Measurements from ENCODE around the gene SLC24A4. TPM values are rescaled to one million over a fixed set of nuclear protein-coding genes. Genes with fewer than 3 reads are reported as not detected.

Gene SLC24A4
- total RNA-seq, 1 donor: not detected

DNA sequence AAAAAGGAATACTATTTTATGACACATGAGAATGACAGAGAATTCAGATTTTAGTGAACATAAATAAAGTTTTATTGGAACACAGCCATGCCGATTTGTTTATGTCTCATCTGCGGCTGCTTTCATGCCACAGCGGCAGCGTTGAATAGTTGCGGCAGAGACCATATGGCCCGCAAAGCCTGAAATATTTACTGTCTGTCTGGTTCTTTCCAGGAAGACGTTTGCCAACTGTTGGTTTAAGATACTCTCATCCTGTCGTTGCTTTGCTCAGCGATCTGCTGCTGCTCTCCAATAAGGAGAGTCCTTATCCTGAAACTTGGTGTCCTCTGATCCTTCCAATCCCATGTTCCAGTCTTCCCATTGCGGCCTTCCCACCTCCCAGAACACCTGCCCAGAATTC lies 89.9 kb downstream of the SLC24A4 start:
- DNase-seq (ENCODE audit: low read depth): no peak
- TF ChIP-seq, protein P1, sequence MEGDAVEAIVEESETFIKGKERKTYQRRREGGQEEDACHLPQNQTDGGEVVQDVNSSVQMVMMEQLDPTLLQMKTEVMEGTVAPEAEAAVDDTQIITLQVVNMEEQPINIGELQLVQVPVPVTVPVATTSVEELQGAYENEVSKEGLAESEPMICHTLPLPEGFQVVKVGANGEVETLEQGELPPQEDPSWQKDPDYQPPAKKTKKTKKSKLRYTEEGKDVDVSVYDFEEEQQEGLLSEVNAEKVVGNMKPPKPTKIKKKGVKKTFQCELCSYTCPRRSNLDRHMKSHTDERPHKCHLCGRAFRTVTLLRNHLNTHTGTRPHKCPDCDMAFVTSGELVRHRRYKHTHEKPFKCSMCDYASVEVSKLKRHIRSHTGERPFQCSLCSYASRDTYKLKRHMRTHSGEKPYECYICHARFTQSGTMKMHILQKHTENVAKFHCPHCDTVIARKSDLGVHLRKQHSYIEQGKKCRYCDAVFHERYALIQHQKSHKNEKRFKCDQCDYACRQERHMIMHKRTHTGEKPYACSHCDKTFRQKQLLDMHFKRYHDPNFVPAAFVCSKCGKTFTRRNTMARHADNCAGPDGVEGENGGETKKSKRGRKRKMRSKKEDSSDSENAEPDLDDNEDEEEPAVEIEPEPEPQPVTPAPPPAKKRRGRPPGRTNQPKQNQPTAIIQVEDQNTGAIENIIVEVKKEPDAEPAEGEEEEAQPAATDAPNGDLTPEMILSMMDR (IDR thresholded peaks at IDR 0.05; ENCODE audit: insufficient read depth, low read length): no peak
- H3K4me3 ChIP-seq (ENCODE audit: low read depth, low read length): no peak overlapping the region

DNA sequence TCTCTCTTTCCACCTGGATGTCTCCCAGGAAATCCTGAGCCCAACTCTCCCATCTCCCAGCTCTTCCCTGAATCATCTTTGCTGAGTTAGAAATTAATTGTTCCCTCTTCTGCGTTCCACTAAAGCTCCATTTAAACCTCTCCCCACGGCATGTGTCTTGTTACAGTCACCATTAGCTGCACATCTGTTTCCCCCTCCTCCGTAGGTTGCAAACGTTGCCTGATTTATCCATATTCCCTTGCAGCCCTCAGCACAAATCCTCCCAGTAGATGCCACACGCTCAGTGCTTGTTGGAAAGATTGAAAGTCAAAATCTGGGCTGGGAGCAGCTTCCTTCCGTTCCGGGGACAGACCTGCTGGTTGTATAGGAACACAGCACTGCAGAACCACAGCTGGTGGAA lies 90.4 kb downstream of the SLC24A4 start:
- TF ChIP-seq, protein P1 (IDR thresholded peaks at IDR 0.05; ENCODE audit: insufficient read depth, low read length): no peak
- no peak for DNase-seq (ENCODE audit: low read depth)
- no peak overlapping the region for H3K4me3 ChIP-seq (ENCODE audit: low read depth, low read length)

DNA sequence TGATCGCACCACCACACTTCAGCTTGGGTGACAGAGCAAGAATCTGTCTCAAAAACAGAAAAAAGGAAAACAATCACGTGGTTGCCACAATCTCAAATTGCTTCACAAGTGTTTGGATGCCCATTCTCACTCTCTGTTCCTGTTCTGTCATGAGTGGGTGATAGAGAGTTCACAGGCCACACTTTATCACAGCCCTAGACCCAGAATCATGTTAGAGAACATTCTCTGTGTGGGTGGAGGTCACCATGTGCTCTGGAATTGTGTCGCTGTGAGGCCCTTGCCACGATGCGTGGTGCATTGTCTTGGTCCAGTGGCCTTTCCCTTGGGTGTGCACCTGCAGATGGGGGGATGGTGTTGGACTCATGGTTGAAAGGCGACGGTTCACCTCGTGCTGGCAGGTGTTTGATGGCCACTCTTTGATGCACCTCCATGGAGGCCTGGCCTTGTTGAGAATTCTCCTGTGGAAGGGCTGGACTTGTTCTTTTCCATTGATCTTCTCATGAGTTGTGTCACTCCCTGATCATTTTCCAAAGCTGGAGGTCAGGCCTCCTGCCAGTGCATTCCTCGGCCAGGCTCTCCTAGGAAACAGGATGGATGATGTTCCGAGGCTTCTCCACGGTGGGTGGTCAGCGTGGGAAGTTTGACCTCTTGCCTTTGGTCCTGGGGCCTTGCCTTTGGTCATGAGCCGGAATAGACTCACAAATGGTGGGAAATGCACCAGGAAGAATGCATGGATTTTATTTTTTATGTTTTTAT lies 91.9 kb downstream of the SLC24A4 start:
- DNase-seq (ENCODE audit: low read depth): no peak
- H3K4me3 ChIP-seq (ENCODE audit: low read depth, low read length): no peak overlapping the region
- TF ChIP-seq, protein P1 (IDR thresholded peaks at IDR 0.05; ENCODE audit: insufficient read depth, low read length): no peak

DNA sequence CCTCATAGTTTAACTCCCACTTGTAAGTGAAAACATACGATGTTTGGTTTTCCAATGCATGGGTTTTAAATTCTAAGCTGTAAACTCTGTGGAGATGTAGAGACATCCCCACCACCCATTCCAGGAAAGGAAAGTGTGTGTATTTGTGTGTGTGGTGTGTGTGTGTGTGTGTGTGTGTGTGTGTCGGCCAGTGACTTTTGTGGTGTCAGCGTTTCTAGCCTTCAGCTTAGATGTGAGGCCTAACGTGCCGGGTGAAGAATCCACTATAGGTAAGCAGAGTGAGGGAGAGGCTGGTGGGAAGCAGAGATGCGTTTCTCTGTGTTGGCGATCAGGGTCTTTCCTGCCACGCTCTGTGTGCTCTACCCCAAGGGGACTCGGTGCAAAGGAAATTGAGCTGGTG lies 93.0 kb downstream of the SLC24A4 start:
- H3K4me3 ChIP-seq (ENCODE audit: low read depth, low read length): no peak overlapping the region
- TF ChIP-seq, protein P1 (IDR thresholded peaks at IDR 0.05; ENCODE audit: insufficient read depth, low read length): no peak
- DNase-seq (ENCODE audit: low read depth): no peak

DNA sequence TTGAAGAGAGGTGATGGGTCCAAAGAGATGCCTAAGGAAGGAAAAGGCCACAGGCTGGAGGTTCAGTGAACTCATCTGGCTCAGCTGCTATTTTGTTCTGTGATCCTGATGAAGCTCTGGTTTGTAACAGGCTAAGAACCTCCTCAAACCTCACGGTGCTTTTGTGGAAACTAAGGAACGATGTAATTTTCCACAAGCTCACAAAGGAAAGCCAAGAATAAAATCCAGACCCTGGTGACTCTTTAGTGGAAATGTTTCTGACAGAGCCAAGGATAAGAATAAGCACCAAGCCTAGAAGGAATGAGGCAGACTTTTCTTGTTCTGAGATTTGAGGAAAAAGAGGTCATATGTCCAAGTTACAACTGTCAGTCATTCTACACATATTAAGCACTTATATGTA lies 93.6 kb downstream of the SLC24A4 start:
- no peak for DNase-seq (ENCODE audit: low read depth)
- TF ChIP-seq, protein P1 (IDR thresholded peaks at IDR 0.05; ENCODE audit: insufficient read depth, low read length): no peak
- no peak overlapping the region for H3K4me3 ChIP-seq (ENCODE audit: low read depth, low read length)

DNA sequence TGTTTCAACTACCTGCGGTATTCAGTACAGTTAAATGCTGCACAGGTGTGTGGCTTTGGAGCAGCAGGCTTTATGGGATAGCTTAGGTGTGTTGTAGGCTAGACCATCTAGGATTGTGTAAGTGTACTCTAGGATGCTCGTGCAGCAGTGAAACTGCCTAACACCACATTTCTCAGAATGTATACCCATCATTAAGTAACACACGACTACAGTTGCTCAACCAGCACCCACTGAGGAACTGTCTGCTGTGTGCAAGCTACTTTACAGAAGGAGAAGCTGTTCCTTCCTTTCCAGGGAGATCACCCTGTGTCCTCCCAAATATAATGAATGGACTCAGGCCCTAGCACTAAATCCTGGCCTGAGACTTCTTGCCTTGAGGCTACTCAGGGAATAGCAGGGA lies 94.8 kb downstream of the SLC24A4 start:
- H3K4me3 ChIP-seq (ENCODE audit: low read depth, low read length): no peak overlapping the region
- TF ChIP-seq, protein P1 (IDR thresholded peaks at IDR 0.05; ENCODE audit: insufficient read depth, low read length): no peak
- no peak for DNase-seq (ENCODE audit: low read depth)

DNA sequence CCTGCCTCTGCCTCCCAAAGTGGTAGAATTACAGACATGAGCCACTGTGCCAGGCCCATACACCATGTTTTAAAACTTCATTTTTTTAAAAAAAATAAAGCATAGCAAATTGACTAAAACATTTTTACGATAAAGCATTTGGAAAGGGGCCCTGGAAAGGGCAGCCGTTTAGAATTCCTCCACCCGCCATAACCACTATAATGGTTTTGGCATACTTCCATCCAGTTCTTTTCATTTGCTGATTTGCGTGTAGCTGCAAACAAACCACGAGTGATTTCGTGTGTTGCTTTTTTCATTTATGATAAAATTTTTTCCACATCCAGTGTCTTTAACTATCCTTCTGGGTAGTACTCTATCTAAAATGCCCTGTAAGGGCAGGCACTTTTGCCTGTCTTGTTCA lies 98.8 kb downstream of the SLC24A4 start:
- no peak overlapping the region for H3K4me3 ChIP-seq (ENCODE audit: low read depth, low read length)
- DNase-seq (ENCODE audit: low read depth): peak; percentile 73
- TF ChIP-seq, protein P1 (IDR thresholded peaks at IDR 0.05; ENCODE audit: insufficient read depth, low read length): no peak

Data from fibroblast of the aortic adventitia (primary cell).